Measurements from ENCODE around the gene RNASE9.
"Not testable (repeated sequence)": the region's sequence is repeated elsewhere in the genome, so short reads cannot be mapped to it uniquely, and the experiment has no call there.

Gene RNASE9

GRCh38 chr14:20515846-20516245 lies 45.0 kb downstream of the RNASE9 start:
- DNase-seq = no peak

GRCh38 chr14:20512177-20512905 lies 48.5 kb downstream of the RNASE9 start:
- no peak for DNase-seq

- DNase-seq = no peak
These were observed 52.5 kb downstream of the RNASE9 start for GRCh38 chr14:20508367-20508766.

GRCh38 chr14:20507537-20507936 lies 53.3 kb downstream of the RNASE9 start:
- not testable (repeated sequence) for DNase-seq

GRCh38 chr14:20506752-20507151 lies 54.1 kb downstream of the RNASE9 start:
- not testable (repeated sequence) for DNase-seq

- not testable (repeated sequence) for DNase-seq
These were observed 54.6 kb downstream of the RNASE9 start for GRCh38 chr14:20506276-20506675.
